ENCODE results near the gene MERTK.
"Not testable (repeated sequence)": the region's sequence is repeated elsewhere in the genome, so short reads cannot be mapped to it uniquely, and the experiment has no call there.

The MERTK gene

DNA sequence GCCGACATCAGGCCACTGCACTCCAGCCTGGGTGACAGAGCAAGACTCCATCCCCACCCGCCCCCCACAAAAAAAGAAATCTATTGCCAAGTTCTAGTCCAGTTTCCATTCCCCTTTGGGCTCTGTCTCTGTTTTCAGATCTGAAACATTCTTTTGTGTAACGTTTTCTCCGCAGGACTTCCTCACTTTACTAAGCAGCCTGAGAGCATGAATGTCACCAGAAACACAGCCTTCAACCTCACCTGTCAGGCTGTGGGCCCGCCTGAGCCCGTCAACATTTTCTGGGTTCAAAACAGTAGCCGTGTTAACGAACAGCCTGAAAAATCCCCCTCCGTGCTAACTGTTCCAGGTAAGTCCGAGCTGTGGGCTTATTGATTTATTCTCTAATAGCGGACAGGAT, 48.8 kb downstream of the MERTK start:
- Mint-ChIP-seq H3K4me1 (ENCODE audit: low read depth) (no peaks in the 10 kb centered on the region), H3K27me3 (peaks cover 4% of the 10 kb centered on the region), H3K27ac (no peak overlapping the region), H3K36me3 (ENCODE audit: low read depth) (no peaks in the 10 kb centered on the region), H3K9me3 (no peaks in the 10 kb centered on the region), H3K4me3 (no peak overlapping the region)

- H3K27ac Mint-ChIP-seq = no peak overlapping the region
- H3K9me3 Mint-ChIP-seq = no peaks in the 10 kb centered on the region
- no peak overlapping the region for H3K4me3 Mint-ChIP-seq
- H3K27me3 Mint-ChIP-seq = peaks cover 8% of the 10 kb centered on the region
- H3K4me1 Mint-ChIP-seq (ENCODE audit: low read depth) = no peaks in the 10 kb centered on the region
- H3K36me3 Mint-ChIP-seq (ENCODE audit: low read depth) = no peaks in the 10 kb centered on the region
Measured at GRCh38 chr2:111948832-111949231, 50.4 kb downstream of the MERTK start.

DNA sequence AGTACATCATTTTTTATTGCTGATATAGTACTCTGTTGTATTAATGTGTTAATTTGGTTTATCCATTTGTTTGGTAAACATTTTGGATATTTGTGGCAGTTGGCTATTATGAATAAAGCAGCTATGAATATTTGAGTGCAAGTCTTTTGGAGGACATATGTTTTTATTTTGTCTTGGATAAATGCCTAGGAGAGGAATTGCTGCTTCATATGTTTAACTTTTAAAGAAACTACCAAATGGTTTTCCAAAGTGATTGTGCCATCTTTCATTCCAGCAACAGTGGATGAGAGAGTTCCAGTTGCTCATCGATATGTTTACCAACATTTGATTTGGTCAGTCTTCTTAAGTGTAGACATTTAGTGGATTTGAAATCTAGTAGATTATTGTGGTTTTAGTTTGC, 51.8 kb downstream of the MERTK start:
- Mint-ChIP-seq H3K27me3 (peaks cover 8% of the 10 kb centered on the region), H3K4me3 (no peak overlapping the region), H3K27ac (no peak overlapping the region), H3K9me3 (no peaks in the 10 kb centered on the region), H3K4me1 (ENCODE audit: low read depth) (no peaks in the 10 kb centered on the region), H3K36me3 (ENCODE audit: low read depth) (no peaks in the 10 kb centered on the region)

DNA sequence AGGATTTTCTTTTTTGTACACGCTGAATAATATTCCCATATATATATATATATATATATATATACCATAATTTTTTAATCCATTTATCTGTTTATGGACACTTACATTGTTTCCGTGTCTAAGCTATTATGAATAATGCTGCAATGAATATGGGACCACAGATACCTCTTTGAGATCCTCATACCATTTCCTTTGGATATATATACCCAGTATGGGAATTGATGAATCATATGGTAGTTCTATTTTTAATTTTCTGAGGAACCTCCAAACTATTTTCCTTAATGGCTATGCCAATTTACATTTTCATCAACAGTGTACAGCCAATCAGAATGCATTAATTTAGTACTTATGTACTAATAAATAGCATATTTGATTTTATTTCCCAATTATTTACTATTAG, 53.1 kb downstream of the MERTK start:
- Mint-ChIP-seq H3K27me3 (peaks cover 8% of the 10 kb centered on the region), H3K4me3 (no peak overlapping the region), H3K4me1 (ENCODE audit: low read depth) (no peaks in the 10 kb centered on the region), H3K9me3 (no peaks in the 10 kb centered on the region), H3K27ac (no peak overlapping the region), H3K36me3 (ENCODE audit: low read depth) (no peaks in the 10 kb centered on the region)

- Mint-ChIP-seq H3K4me3 (no peak overlapping the region), H3K9me3 (no peaks in the 10 kb centered on the region), H3K36me3 (ENCODE audit: low read depth) (no peaks in the 10 kb centered on the region), H3K27me3 (peaks cover 8% of the 10 kb centered on the region), H3K27ac (no peak overlapping the region), H3K4me1 (ENCODE audit: low read depth) (no peaks in the 10 kb centered on the region)
Measured at GRCh38 chr2:111952871-111953452, 54.6 kb downstream of the MERTK start.

GRCh38 chr2:111954602-111955332, 56.4 kb downstream of the MERTK start:
- Mint-ChIP-seq H3K36me3 (ENCODE audit: low read depth) (no peaks in the 10 kb centered on the region), H3K4me1 (ENCODE audit: low read depth) (no peaks in the 10 kb centered on the region), H3K4me3 (no peak overlapping the region), H3K27me3 (peaks cover 8% of the 10 kb centered on the region), H3K9me3 (no peaks in the 10 kb centered on the region), H3K27ac (no peak overlapping the region)

GRCh38 chr2:111957872-111958354, 59.5 kb downstream of the MERTK start:
- Mint-ChIP-seq H3K4me3 (no peak overlapping the region), H3K4me1 (ENCODE audit: low read depth) (no peaks in the 10 kb centered on the region), H3K9me3 (no peaks in the 10 kb centered on the region), H3K27me3 (no peaks in the 10 kb centered on the region), H3K27ac (no peak overlapping the region), H3K36me3 (ENCODE audit: low read depth) (no peaks in the 10 kb centered on the region)

DNA sequence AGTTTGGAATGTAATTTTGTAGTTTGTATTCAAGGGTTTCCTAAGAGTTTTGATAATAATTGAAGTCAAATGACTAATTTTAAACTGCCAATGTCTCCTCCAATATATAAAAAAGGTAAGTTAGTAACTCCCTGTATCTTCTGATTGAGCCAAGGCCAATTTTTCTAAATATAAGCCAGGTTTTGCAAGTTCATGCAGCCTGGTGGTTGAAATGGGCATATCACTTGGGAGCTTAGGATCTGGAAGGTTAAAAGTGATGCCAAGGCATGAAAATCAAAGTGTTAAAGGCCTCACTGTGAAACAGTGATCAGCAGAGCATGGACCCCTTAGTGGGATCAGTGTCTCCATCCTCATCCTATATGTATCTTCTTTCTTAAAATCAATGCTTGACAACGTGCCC, 60.5 kb downstream of the MERTK start:
- Mint-ChIP-seq H3K9me3 (no peaks in the 10 kb centered on the region), H3K4me1 (ENCODE audit: low read depth) (no peaks in the 10 kb centered on the region), H3K27ac (no peak overlapping the region), H3K27me3 (no peaks in the 10 kb centered on the region), H3K4me3 (no peak overlapping the region), H3K36me3 (ENCODE audit: low read depth) (no peaks in the 10 kb centered on the region)

GRCh38 chr2:111961663-111962062, 63.3 kb downstream of the MERTK start:
- no peaks in the 10 kb centered on the region for H3K27me3 Mint-ChIP-seq
- H3K36me3 Mint-ChIP-seq (ENCODE audit: low read depth) = no peaks in the 10 kb centered on the region
- H3K4me3 Mint-ChIP-seq = no peak overlapping the region
- no peak overlapping the region for H3K27ac Mint-ChIP-seq
- H3K9me3 Mint-ChIP-seq = no peaks in the 10 kb centered on the region
- H3K4me1 Mint-ChIP-seq (ENCODE audit: low read depth) = no peaks in the 10 kb centered on the region

DNA sequence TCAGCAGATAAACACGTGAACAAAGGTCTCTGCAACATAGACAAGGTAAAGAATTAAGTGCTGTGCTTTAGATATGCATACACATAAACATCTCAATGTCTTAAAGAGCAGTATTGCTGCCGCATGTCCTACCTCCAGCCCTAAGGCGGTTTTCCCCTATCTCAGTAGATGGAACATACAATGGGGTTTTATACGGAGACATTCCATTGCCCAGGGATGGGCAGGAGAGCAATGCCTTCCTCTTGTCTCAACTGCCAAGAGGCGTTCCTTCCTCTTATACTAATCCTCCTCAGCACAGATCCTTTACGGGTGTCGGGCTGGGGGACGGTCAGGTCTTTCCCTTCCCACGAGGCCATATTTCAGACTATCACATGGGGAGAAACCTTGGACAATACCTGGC, 64.7 kb downstream of the MERTK start:
- H3K4me1 Mint-ChIP-seq (ENCODE audit: low read depth); H3K9me3 Mint-ChIP-seq; H3K27ac Mint-ChIP-seq; H3K4me3 Mint-ChIP-seq; H3K27me3 Mint-ChIP-seq; H3K36me3 Mint-ChIP-seq (ENCODE audit: low read depth): not testable (repeated sequence)

- H3K4me1 Mint-ChIP-seq (ENCODE audit: low read depth); H3K27ac Mint-ChIP-seq; H3K36me3 Mint-ChIP-seq (ENCODE audit: low read depth); H3K27me3 Mint-ChIP-seq; H3K9me3 Mint-ChIP-seq; H3K4me3 Mint-ChIP-seq: not testable (repeated sequence)
Measured at GRCh38 chr2:111963508-111963907, 65.1 kb downstream of the MERTK start.

DNA sequence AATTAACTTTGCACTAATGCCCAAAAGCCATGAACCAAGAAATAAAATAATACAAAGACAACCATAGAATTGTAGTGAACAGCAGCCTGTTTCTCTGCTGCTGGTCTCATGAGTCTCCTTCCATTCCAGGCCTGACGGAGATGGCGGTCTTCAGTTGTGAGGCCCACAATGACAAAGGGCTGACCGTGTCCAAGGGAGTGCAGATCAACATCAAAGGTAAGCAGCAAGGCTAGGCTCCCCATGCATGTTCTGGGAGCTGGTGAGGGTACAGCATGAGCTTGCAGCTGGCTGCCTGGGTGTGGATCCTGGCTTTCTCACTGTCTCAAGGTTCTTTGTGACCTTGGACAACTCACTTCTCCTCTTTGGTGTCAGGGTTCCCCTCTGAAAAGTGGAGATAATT, 66.7 kb downstream of the MERTK start:
- no peaks in the 10 kb centered on the region for H3K4me1 Mint-ChIP-seq (ENCODE audit: low read depth)
- H3K27me3 Mint-ChIP-seq = no peaks in the 10 kb centered on the region
- H3K36me3 Mint-ChIP-seq (ENCODE audit: low read depth) = no peaks in the 10 kb centered on the region
- H3K27ac Mint-ChIP-seq = no peak overlapping the region
- H3K9me3 Mint-ChIP-seq = no peaks in the 10 kb centered on the region
- no peak overlapping the region for H3K4me3 Mint-ChIP-seq

- no peak overlapping the region for H3K4me3 Mint-ChIP-seq
- H3K9me3 Mint-ChIP-seq = no peaks in the 10 kb centered on the region
- peaks cover 1% of the 10 kb centered on the region for H3K27me3 Mint-ChIP-seq
- no peak overlapping the region for H3K27ac Mint-ChIP-seq
- H3K4me1 Mint-ChIP-seq (ENCODE audit: low read depth) = no peaks in the 10 kb centered on the region
- no peaks in the 10 kb centered on the region for H3K36me3 Mint-ChIP-seq (ENCODE audit: low read depth)
Measured at GRCh38 chr2:111966241-111966640, 67.8 kb downstream of the MERTK start.

GRCh38 chr2:111967018-111967417, 68.6 kb downstream of the MERTK start:
- no peaks in the 10 kb centered on the region for H3K4me1 Mint-ChIP-seq (ENCODE audit: low read depth)
- H3K27ac Mint-ChIP-seq = no peak overlapping the region
- H3K27me3 Mint-ChIP-seq = peaks cover 8% of the 10 kb centered on the region
- no peak overlapping the region for H3K4me3 Mint-ChIP-seq
- no peaks in the 10 kb centered on the region for H3K36me3 Mint-ChIP-seq (ENCODE audit: low read depth)
- H3K9me3 Mint-ChIP-seq = no peaks in the 10 kb centered on the region

GRCh38 chr2:111970453-111970852, 72.0 kb downstream of the MERTK start:
- H3K4me3 Mint-ChIP-seq = no peak overlapping the region
- H3K27ac Mint-ChIP-seq = no peak overlapping the region
- no peaks in the 10 kb centered on the region for H3K4me1 Mint-ChIP-seq (ENCODE audit: low read depth)
- H3K9me3 Mint-ChIP-seq = peaks cover under 1% of the 10 kb centered on the region
- H3K27me3 Mint-ChIP-seq = peaks cover 16% of the 10 kb centered on the region
- no peaks in the 10 kb centered on the region for H3K36me3 Mint-ChIP-seq (ENCODE audit: low read depth)

All from stimulated activated naive CD8-positive, alpha-beta T cell treated with anti-CD3 and anti-CD28 coated beads, Interleukin-15, Interleukin-2, amounts not matched to agents 100 ng/mL and 50 ng/mL, for 24 hours (primary cell).